Astrocyte of the cerebellum (primary cell): ENCODE results near the gene PRSS57.

Source experiments
- DNase-seq: peaks from one replicate; pipeline ENCODE4 v3.0.0-alpha.2; 2011; ENCODE audit warnings: low read depth
- H3K4me3 ChIP-seq: 2 replicates; pipeline ENCODE4 v1.5.1; 2011; ENCODE audit warnings: mild to moderate bottlenecking, low read depth, low read length, moderate library complexity
- in situ Hi-C: cut with HindIII; loops from 2 replicates; pipeline ENCODE4 v1.10.0; 2017; ENCODE audit warnings: low sequenced_read_pairs
- TF ChIP-seq, protein P1 (sequence below): IDR thresholded peaks from 2 replicates; pipeline ENCODE4 v1.5.1; 2012; ENCODE audit warnings: low read length, low read depth, moderate library complexity, mild to moderate bottlenecking; ENCODE audit errors: missing control alignments

PRSS57 gene

DNA sequence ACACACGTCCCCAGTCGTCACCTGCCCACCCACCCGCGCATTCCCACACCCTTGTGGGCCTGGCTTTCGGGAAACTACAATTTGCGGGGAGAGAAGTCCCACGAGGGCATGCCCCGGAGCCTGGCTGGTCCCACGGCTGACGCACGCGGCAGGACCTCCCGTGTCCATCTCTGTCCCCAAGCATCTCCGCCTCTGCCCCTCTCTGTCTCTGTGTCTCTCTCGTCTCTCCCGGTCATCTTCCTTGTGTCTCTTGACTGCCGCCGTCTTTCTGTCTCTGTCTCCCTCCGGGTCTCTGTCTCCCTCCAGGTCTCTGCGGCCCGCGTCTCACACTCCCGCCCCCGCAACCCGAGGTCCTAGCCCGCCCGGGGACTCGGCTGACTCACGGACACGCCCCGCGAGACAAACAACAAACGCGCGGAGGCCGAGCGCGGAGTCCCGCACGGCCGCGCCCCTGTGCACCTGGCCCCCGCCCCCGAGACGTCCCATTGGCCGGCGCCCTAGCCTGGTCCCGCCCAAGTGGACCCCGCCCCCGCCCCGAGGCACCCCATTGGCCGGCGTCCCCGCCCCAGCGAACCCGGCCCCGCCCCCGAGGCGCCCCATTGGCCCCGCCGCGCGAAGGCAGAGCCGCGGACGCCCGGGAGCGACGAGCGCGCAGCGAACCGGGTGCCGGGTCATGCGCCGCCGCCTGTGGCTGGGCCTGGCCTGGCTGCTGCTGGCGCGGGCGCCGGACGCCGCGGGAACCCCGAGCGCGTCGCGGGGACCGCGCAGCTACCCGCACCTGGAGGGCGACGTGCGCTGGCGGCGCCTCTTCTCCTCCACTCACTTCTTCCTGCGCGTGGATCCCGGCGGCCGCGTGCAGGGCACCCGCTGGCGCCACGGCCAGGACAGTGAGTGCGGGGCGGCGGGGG, 55.7 kb downstream of the PRSS57 start, which contains the start of gene FGF22:
TSS of gene FGF22 (plus strand) at position 627 of the 908 bp plus-strand sequence. CDS start at position 674, 47 bp downstream.
- DNase-seq = peak; percentile 38
- in situ Hi-C loops = no loop called here
- TF ChIP-seq, protein P1, sequence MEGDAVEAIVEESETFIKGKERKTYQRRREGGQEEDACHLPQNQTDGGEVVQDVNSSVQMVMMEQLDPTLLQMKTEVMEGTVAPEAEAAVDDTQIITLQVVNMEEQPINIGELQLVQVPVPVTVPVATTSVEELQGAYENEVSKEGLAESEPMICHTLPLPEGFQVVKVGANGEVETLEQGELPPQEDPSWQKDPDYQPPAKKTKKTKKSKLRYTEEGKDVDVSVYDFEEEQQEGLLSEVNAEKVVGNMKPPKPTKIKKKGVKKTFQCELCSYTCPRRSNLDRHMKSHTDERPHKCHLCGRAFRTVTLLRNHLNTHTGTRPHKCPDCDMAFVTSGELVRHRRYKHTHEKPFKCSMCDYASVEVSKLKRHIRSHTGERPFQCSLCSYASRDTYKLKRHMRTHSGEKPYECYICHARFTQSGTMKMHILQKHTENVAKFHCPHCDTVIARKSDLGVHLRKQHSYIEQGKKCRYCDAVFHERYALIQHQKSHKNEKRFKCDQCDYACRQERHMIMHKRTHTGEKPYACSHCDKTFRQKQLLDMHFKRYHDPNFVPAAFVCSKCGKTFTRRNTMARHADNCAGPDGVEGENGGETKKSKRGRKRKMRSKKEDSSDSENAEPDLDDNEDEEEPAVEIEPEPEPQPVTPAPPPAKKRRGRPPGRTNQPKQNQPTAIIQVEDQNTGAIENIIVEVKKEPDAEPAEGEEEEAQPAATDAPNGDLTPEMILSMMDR = no peak
- peak within 1 kb of the TSS; percentile 44 for H3K4me3 ChIP-seq

- DNase-seq = no peak
- TF ChIP-seq, protein P1 = no peak
- in situ Hi-C loops = no loop called here
- peak overlapping the region; percentile 44 for H3K4me3 ChIP-seq
These were observed 56.4 kb downstream of the PRSS57 start for GRCh38 chr19:638906-639252.
